Mucosa of rectum (tissue), 2 donors: ENCODE measurements around the gene MATN4.
A peak's percentile ranks its signal among the peaks of the same experiment; 100 is the strongest.

ENCODE experiments used
- H3K27ac ChIP-seq, 2 donors: one replicate each; pipeline ENCODE4 v1.7.0; 2013; ENCODE audit warnings: inconsistent platforms in 2 of 2, low read depth in 2 of 2, low read length in 2 of 2
- H3K27me3 ChIP-seq, 2 donors: one replicate each; pipeline ENCODE4 v1.7.0; 2013; ENCODE audit warnings: low read length in 2 of 2; ENCODE audit not compliant: control insufficient read depth in 2 of 2, insufficient read depth in 2 of 2
- H3K36me3 ChIP-seq, 2 donors: one replicate each; pipeline ENCODE4 v1.7.0; 2013; ENCODE audit warnings: low read length in 2 of 2; ENCODE audit not compliant: control insufficient read depth in 2 of 2, insufficient read depth in 2 of 2
- H3K4me1 ChIP-seq, 2 donors: one replicate each; pipeline ENCODE4 v1.7.0; 2013; ENCODE audit warnings: low read length in 2 of 2, mild to moderate bottlenecking in 1 of 2; ENCODE audit not compliant: control insufficient read depth in 2 of 2, insufficient read depth in 2 of 2
- H3K4me3 ChIP-seq, 2 donors: one replicate each; pipeline ENCODE4 v1.7.0; 2013; ENCODE audit warnings: low read length in 2 of 2
- H3K9ac ChIP-seq, 2 donors: one replicate each; pipeline ENCODE4 v1.7.0; 2013; ENCODE audit warnings: low read length in 2 of 2, low read depth in 1 of 2, mild to moderate bottlenecking in 1 of 2
- H3K9me3 ChIP-seq, 2 donors: one replicate each; pipeline ENCODE4 v1.7.0; 2013; ENCODE audit warnings: low read length in 2 of 2; ENCODE audit not compliant: control insufficient read depth in 2 of 2
- donor health status: healthy.
- donor health status: Normal muscosa, but diverticular disease.

Gene MATN4

GRCh38 chr20:45340236-45340847, 32.2 kb upstream of the MATN4 start:
- no peaks in the 10 kb centered on the region for H3K27me3 ChIP-seq
- no peaks in the 10 kb centered on the region for H3K9me3 ChIP-seq
- H3K27ac ChIP-seq, result peak overlapping the region; percentile 40 to 91
- H3K36me3 ChIP-seq, result peaks cover 6 to 9% of the 10 kb centered on the region in 2 donors
- H3K9ac ChIP-seq, result no peak overlapping the region
- H3K4me3 ChIP-seq, result peak overlapping the region in 1 of 2 donors; percentile 10
- peaks cover 82 to 92% of the 10 kb centered on the region in 2 donors for H3K4me1 ChIP-seq

- H3K36me3 ChIP-seq, result peaks cover 6 to 13% of the 10 kb centered on the region in 2 donors
- H3K4me1 ChIP-seq, result peaks cover 77 to 86% of the 10 kb centered on the region in 2 donors
- H3K27ac ChIP-seq, result peak overlapping the region; percentile 40 to 91
- H3K27me3 ChIP-seq, result no peaks in the 10 kb centered on the region
- no peaks in the 10 kb centered on the region for H3K9me3 ChIP-seq
- H3K4me3 ChIP-seq, result no peak overlapping the region
- no peak overlapping the region for H3K9ac ChIP-seq
Observed at GRCh38 chr20:45339799-45340198, 31.7 kb upstream of the MATN4 start.

GRCh38 chr20:45339084-45339483, 31.0 kb upstream of the MATN4 start:
- Histone ChIP-seq H3K9me3 (no peaks in the 10 kb centered on the region), H3K27me3 (no peaks in the 10 kb centered on the region), H3K4me1 (peaks cover 70 to 79% of the 10 kb centered on the region in 2 donors), H3K27ac (peak overlapping the region; percentile 52 to 83), H3K36me3 (peaks cover 6 to 15% of the 10 kb centered on the region in 2 donors), H3K4me3 (no peak overlapping the region), H3K9ac (no peak overlapping the region)

GRCh38 chr20:45338121-45339030, 30.3 kb upstream of the MATN4 start:
- H3K9ac ChIP-seq, result peak overlapping the region; percentile 34 to 56
- H3K4me3 ChIP-seq, result peak overlapping the region; percentile 28 to 44
- H3K9me3 ChIP-seq, result no peaks in the 10 kb centered on the region
- peak overlapping the region; percentile 82 to 83 for H3K27ac ChIP-seq
- H3K36me3 ChIP-seq, result peaks cover 6 to 15% of the 10 kb centered on the region in 2 donors
- peaks cover 64 to 72% of the 10 kb centered on the region in 2 donors for H3K4me1 ChIP-seq
- H3K27me3 ChIP-seq, result no peaks in the 10 kb centered on the region

GRCh38 chr20:45337367-45338120, 29.4 kb upstream of the MATN4 start:
- no peaks in the 10 kb centered on the region for H3K27me3 ChIP-seq
- peak overlapping the region; percentile 82 to 83 for H3K27ac ChIP-seq
- no peaks in the 10 kb centered on the region for H3K9me3 ChIP-seq
- H3K4me3 ChIP-seq, result peak overlapping the region; percentile 23 to 28
- peak overlapping the region; percentile 34 to 56 for H3K9ac ChIP-seq
- peaks cover 12 to 21% of the 10 kb centered on the region in 2 donors for H3K36me3 ChIP-seq
- H3K4me1 ChIP-seq, result peaks cover 56 to 64% of the 10 kb centered on the region in 2 donors

- peaks cover 15 to 25% of the 10 kb centered on the region in 2 donors for H3K36me3 ChIP-seq
- H3K27ac ChIP-seq, result peak overlapping the region; percentile 82 to 83
- H3K4me1 ChIP-seq, result peaks cover 49 to 56% of the 10 kb centered on the region in 2 donors
- no peaks in the 10 kb centered on the region for H3K27me3 ChIP-seq
- H3K9ac ChIP-seq, result peak overlapping the region in 1 of 2 donors; percentile 56
- no peaks in the 10 kb centered on the region for H3K9me3 ChIP-seq
- H3K4me3 ChIP-seq, result peak overlapping the region in 1 of 2 donors; percentile 23
Observed at GRCh38 chr20:45336530-45337366, 28.6 kb upstream of the MATN4 start.

GRCh38 chr20:45330476-45330875, 22.4 kb upstream of the MATN4 start:
- Histone ChIP-seq H3K4me1 (no peaks in the 10 kb centered on the region), H3K9ac (no peak overlapping the region), H3K27me3 (no peaks in the 10 kb centered on the region), H3K27ac (no peak overlapping the region), H3K4me3 (no peak overlapping the region), H3K9me3 (no peaks in the 10 kb centered on the region), H3K36me3 (peaks cover 57 to 62% of the 10 kb centered on the region in 2 donors)

GRCh38 chr20:45329497-45330319, 21.6 kb upstream of the MATN4 start:
- Histone ChIP-seq H3K27ac (no peak overlapping the region), H3K9me3 (no peaks in the 10 kb centered on the region), H3K9ac (no peak overlapping the region), H3K27me3 (no peaks in the 10 kb centered on the region), H3K4me3 (no peak overlapping the region), H3K4me1 (no peaks in the 10 kb centered on the region), H3K36me3 (peaks cover 58 to 59% of the 10 kb centered on the region in 2 donors)

- Histone ChIP-seq H3K27me3 (no peaks in the 10 kb centered on the region), H3K36me3 (peaks cover 58 to 63% of the 10 kb centered on the region in 2 donors), H3K9ac (no peak overlapping the region), H3K4me3 (no peak overlapping the region), H3K4me1 (no peaks in the 10 kb centered on the region), H3K9me3 (no peaks in the 10 kb centered on the region), H3K27ac (no peak overlapping the region)
Observed at GRCh38 chr20:45328451-45328850, 20.4 kb upstream of the MATN4 start.
